ENCODE data around the gene CD180. TPM values are rescaled to one million over a fixed set of nuclear protein-coding genes. Genes with fewer than 3 reads are reported as not detected.

CD180 gene
- total RNA-seq, 1 donor from 2014 or later, result not detected

- DNase-seq (ENCODE audit: low spot score, unreplicated experiment), result no peak
- no peak overlapping the region for H3K27ac Mint-ChIP-seq
- no peak overlapping the region for H3K4me3 Mint-ChIP-seq (ENCODE audit: low read depth)
- H3K9me3 Mint-ChIP-seq (ENCODE audit: low read depth), result no peaks in the 10 kb centered on the region
- peaks cover 3% of the 10 kb centered on the region for H3K27me3 Mint-ChIP-seq
- TF ChIP-seq CTCF (IDR thresholded peaks at IDR 0.05; ENCODE audit: unreplicated experiment), result no peak
- no peaks in the 10 kb centered on the region for H3K36me3 Mint-ChIP-seq (ENCODE audit: insufficient read depth)
- H3K4me1 Mint-ChIP-seq (ENCODE audit: low read depth), result peaks cover 24% of the 10 kb centered on the region
These were observed 15.3 kb upstream of the CD180 start for GRCh38 chr5:67211926-67212325.

- DNase-seq (ENCODE audit: low spot score, unreplicated experiment), result peak; percentile 58
- Mint-ChIP-seq H3K9me3 (ENCODE audit: low read depth) (no peaks in the 10 kb centered on the region), H3K27me3 (peaks cover 3% of the 10 kb centered on the region), H3K36me3 (ENCODE audit: insufficient read depth) (no peaks in the 10 kb centered on the region), H3K4me3 (ENCODE audit: low read depth) (no peak overlapping the region), H3K4me1 (ENCODE audit: low read depth) (peaks cover 26% of the 10 kb centered on the region), H3K27ac (no peak overlapping the region)
- peak; percentile 80 for TF ChIP-seq CTCF (IDR thresholded peaks at IDR 0.05; ENCODE audit: unreplicated experiment)
These were observed 12.7 kb upstream of the CD180 start for GRCh38 chr5:67209141-67209771.

GRCh38 chr5:67208403-67208802 lies 11.8 kb upstream of the CD180 start:
- TF ChIP-seq CTCF (IDR thresholded peaks at IDR 0.05; ENCODE audit: unreplicated experiment), result no peak
- DNase-seq (ENCODE audit: low spot score, unreplicated experiment), result no peak
- Mint-ChIP-seq H3K4me1 (ENCODE audit: low read depth) (peaks cover 26% of the 10 kb centered on the region), H3K4me3 (ENCODE audit: low read depth) (no peak overlapping the region), H3K27me3 (peaks cover 3% of the 10 kb centered on the region), H3K27ac (no peak overlapping the region), H3K36me3 (ENCODE audit: insufficient read depth) (no peaks in the 10 kb centered on the region), H3K9me3 (ENCODE audit: low read depth) (no peaks in the 10 kb centered on the region)

- no peak overlapping the region for H3K4me3 Mint-ChIP-seq (ENCODE audit: low read depth)
- H3K4me1 Mint-ChIP-seq (ENCODE audit: low read depth), result peaks cover 26% of the 10 kb centered on the region
- H3K27ac Mint-ChIP-seq, result peak overlapping the region; percentile 67
- H3K36me3 Mint-ChIP-seq (ENCODE audit: insufficient read depth), result no peaks in the 10 kb centered on the region
- DNase-seq (ENCODE audit: low spot score, unreplicated experiment), result no peak
- no peak for TF ChIP-seq CTCF (IDR thresholded peaks at IDR 0.05; ENCODE audit: unreplicated experiment)
- H3K9me3 Mint-ChIP-seq (ENCODE audit: low read depth), result no peaks in the 10 kb centered on the region
- peaks cover 3% of the 10 kb centered on the region for H3K27me3 Mint-ChIP-seq
These were observed 10.3 kb upstream of the CD180 start for GRCh38 chr5:67206929-67207328.

GRCh38 chr5:67206461-67206860 lies 9.9 kb upstream of the CD180 start:
- H3K27ac Mint-ChIP-seq, result peak overlapping the region; percentile 67
- H3K27me3 Mint-ChIP-seq, result peaks cover 3% of the 10 kb centered on the region
- no peaks in the 10 kb centered on the region for H3K36me3 Mint-ChIP-seq (ENCODE audit: insufficient read depth)
- H3K4me1 Mint-ChIP-seq (ENCODE audit: low read depth), result peaks cover 26% of the 10 kb centered on the region
- no peaks in the 10 kb centered on the region for H3K9me3 Mint-ChIP-seq (ENCODE audit: low read depth)
- DNase-seq (ENCODE audit: low spot score, unreplicated experiment), result no peak
- no peak overlapping the region for H3K4me3 Mint-ChIP-seq (ENCODE audit: low read depth)
- TF ChIP-seq CTCF (IDR thresholded peaks at IDR 0.05; ENCODE audit: unreplicated experiment), result no peak
